T47D (cell line): ENCODE measurements around the gene KCNIP2.
A peak's percentile ranks its signal among the peaks of the same experiment; 100 is the strongest.
"Not testable (repeated sequence)": the region's sequence is repeated elsewhere in the genome, so short reads cannot be mapped to it uniquely, and the experiment has no call there.

ENCODE experiments used
- DNase-seq, 2 experiments: peaks; one replicate each; pipeline versions ENCODE4 v3.0.0 to v3.0.0-alpha.2; 2011 to 2012; ENCODE audit warnings: low read depth in 1 of 2, low spot score in 1 of 2
- JUND ChIP-seq: IDR thresholded peaks from 2 replicates; pipeline ENCODE4 v1.6.1; 2012; ENCODE audit warnings: low read depth
- in situ Hi-C: cut with HindIII; loops from 2 replicates; pipeline ENCODE4 v1.10.0; 2016; ENCODE audit warnings: low sequenced_read_pairs, low pct_unique_long_range_greater_than_20kb

KCNIP2 gene

GRCh38 chr10:101814466-101815071 is 29.0 kb downstream of the KCNIP2 start:
- peak in 1 of 2 experiments; percentile 24 for DNase-seq
- in situ Hi-C loops: no loop called here

DNA sequence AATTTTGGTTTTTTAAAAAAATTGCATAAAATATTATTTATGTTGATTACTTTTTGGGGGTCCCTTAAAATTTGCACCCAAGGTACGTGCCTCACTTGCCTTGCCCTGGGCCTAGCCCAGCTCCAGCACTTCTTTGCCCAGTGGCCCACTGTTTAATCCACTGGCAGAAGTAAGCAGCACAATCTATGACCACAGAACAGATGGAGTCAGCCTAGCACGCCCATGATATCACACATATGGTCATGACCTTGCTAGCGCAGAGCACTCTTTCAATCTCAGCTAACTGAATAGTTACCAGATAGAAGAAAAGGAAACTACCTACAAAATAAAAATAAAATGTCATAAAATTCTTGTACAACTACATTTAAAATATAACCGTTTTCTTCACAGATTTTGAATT is 31.0 kb downstream of the KCNIP2 start:
- in situ Hi-C loops: no loop called here
- no peak for DNase-seq
- no peak for TF ChIP-seq JUND

More at GRCh38 chr10:101814466-101815071, 29.0 kb downstream of the KCNIP2 start:
- TF ChIP-seq JUND: no peak

DNA sequence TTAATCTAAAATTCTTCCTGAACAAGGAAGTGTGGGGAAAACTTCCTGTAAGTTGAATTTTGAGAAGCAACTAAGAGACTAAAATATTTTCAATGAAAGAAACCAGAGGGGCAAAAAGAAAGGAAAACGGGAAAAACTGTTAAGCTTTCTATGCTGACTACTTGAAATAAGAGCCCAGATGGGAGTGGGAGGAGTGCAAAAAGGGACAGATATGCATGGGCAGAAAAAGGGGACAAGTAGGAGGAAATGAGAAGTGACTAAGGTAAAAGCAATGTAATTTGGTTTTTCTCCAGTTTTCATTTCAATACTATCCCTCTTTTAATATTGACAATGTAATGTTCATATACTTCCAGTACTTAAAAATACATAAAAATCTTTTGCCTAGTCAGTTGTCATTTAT is 36.4 kb downstream of the KCNIP2 start:
- TF ChIP-seq JUND: no peak
- no peak for DNase-seq
- in situ Hi-C loops: no loop called here

DNA sequence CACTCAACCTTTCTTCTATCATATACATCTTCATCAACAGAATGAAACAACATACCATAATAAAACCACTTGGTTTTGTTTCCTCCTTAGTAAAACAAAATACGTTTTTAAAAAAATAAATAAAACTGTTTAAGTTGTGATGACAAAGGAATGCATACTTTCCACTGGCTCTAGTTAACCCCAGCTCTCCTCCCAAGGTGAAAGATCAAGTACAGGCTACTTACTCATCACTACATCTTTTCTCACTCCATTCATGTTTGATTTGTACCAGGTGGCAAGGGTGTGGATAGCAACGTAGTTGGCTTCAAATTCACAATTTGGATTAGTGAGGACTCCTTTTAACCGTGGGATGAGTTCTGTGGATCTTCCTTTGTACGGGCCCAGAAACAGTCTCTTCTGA is 40.1 kb downstream of the KCNIP2 start:
- TF ChIP-seq JUND: no peak
- in situ Hi-C loops: no loop called here
- DNase-seq: no peak

DNA sequence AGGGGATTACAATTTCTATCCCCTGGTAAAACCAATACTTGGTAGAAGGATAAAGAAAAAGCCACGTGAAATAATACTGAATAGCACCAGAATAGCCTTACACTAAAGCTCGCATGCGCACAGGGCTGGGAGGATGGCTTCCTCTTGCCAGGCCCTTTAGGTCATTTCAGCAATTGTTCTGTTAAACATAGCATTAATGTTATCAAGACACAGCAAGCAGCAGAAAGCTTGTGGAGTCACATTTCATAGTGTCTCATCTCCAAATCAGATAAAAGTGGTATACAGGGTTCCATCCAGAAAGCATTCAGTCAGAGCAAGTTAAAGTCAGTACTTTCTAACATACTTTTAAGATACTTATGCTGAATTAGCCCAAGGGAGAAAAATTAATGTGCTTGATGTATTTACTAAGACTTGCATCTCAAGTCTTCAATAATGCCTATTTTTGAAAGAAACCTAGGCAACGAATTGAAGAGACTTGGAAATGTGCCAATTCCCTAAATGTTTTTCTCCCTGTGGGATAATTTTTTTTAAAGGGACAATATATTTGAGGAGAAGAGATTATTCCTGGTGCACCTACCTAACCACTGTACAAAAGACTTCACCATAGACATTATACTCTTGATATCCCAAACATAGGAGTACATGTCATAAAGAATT is 46.1 kb downstream of the KCNIP2 start:
- in situ Hi-C loops: no loop called here
- no peak for TF ChIP-seq JUND
- no peak for DNase-seq

- TF ChIP-seq JUND: no peak
- in situ Hi-C loops: no loop called here
- no peak for DNase-seq
These were observed 50.1 kb downstream of the KCNIP2 start for GRCh38 chr10:101793526-101793925.

DNA sequence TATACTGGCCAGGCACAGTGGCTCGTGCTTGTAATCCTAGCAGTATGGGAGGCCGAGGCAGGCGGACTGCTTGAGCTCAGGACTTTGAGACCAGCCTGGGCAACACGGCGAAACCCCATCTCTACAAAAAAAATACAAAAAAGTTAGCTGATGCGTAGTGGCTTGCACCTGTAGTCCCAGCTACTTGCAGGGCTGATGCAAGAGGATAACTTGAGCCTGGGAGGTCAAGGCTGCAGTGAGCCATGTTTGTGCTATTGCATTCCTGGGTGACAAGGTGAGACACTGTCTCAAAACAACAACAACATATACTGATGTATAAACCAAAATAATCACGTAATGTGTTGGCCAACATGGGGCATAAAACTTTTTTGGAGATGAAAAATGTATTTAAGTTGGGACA is 53.9 kb downstream of the KCNIP2 start:
- DNase-seq: no peak
- no peak for TF ChIP-seq JUND
- in situ Hi-C loops: no loop called here

DNA sequence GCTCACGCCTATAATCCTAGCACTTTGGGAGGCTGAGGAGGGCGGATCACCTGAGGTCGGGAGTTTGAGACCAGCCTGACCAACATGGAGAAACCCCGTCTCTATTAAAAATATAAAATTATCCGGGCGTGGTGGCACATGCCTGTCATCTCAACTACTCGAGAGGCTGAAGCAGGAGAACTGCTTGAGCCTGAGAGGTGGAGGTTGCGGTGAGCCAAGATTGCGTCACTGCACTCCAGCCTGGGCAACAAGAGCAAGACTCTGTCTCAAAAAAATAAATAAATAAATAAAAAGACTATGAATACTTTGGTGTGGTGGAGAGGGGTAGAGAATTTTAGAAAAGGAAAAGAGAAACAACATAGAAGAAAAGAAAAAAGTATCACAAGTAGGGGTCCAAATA is 54.4 kb downstream of the KCNIP2 start:
- DNase-seq, in situ Hi-C loops: not testable (repeated sequence)

DNA sequence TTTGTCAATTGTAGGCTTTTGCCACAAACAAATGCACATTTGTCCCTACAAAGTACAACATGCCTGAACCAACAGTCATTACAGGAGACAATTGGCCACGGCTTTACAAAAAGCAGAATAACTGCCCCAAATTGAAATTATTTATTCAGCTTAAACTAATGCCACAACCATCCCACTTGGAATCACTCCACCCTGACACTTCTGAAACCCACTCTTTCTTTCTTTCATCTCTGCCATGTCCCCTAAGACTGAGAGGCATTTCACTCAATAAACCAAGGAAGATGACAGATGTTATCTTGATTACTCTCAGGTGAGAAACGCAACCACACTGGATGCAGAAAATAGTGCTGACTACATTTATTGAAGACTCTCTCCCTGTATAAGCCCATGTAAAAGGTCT is 57.8 kb downstream of the KCNIP2 start:
- TF ChIP-seq JUND: no peak
- DNase-seq: no peak
- in situ Hi-C loops: no loop called here

DNA sequence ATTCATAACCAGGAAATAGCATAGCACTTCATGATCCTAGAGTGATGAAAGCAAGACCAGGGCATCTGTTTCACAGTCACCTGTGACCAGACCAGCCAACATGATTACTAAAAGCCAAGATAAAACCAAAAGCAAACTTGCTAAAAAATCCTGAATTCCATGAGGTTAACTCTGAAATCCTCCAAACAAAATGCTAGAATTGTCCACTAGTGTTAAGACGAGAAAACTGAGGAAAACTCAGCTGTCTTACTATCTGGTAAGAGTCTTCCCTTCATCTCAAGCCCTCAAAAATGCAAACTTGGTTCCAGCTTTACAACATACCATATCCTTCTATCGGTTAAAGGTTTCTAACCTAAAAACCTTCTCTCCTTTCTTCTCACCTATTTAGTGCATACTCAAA is 59.0 kb downstream of the KCNIP2 start:
- in situ Hi-C loops: no loop called here
- TF ChIP-seq JUND: no peak
- DNase-seq: no peak

GRCh38 chr10:101783736-101784118 is 59.9 kb downstream of the KCNIP2 start:
- in situ Hi-C loops: no loop called here
- peak in 1 of 2 experiments; percentile 37 for DNase-seq
- TF ChIP-seq JUND: no peak

GRCh38 chr10:101782811-101783735 is 60.5 kb downstream of the KCNIP2 start, which contains the start of gene NPM3:
Gene NPM3, minus strand, starts transcription at chr10:101783446. Its CDS starts 56 bp downstream, at chr10:101783390.
- in situ Hi-C loops: no loop called here
- DNase-seq: peak; percentile 85 to 96
- TF ChIP-seq JUND: no peak
